Natural killer cell (primary cell): ENCODE data around the gene PKN3. TPM values are rescaled to one million over a fixed set of nuclear protein-coding genes. Genes with fewer than 3 reads are reported as not detected.
A peak's percentile ranks its signal among the peaks of the same experiment; 100 is the strongest.

Experiments used
- ATAC-seq, 3 donors: fragments of 150-1000 bp in 2 of 3; fragments of 200-7000 bp in 1 of 3; cut with Tn5 transposase; 1 replicate in 1 of 3; 2 replicates in 2 of 3; pipeline ENCODE4 v1.10.0; 2021; ENCODE audit warnings: mild to moderate bottlenecking in 2 of 3, moderate library complexity in 2 of 3
- DNase-seq, 2 donors: peaks; one replicate each; pipeline versions ENCODE4 v3.0.0 to v3.0.0-alpha.2; 2013 to 2021; ENCODE audit warnings: mixed read lengths in 1 of 2
- H3K27ac ChIP-seq: one replicate; pipeline ENCODE4 v1.5.1; 2013; ENCODE audit warnings: mild to moderate bottlenecking, low read length
- H3K27me3 ChIP-seq: one replicate; pipeline ENCODE4 v1.6.1; 2013; ENCODE audit warnings: low read length; ENCODE audit not compliant: control insufficient read depth, insufficient read depth
- H3K36me3 ChIP-seq: one replicate; pipeline ENCODE4 v1.6.1; 2013; ENCODE audit warnings: low read length; ENCODE audit not compliant: control insufficient read depth, insufficient read depth
- H3K4me1 ChIP-seq: one replicate; pipeline ENCODE4 v1.6.1; 2013; ENCODE audit warnings: low read length; ENCODE audit not compliant: control insufficient read depth, insufficient read depth
- H3K4me3 ChIP-seq: one replicate; pipeline ENCODE4 v1.5.1; 2013; ENCODE audit warnings: low read length
- H3K9me3 ChIP-seq: one replicate; pipeline ENCODE4 v1.6.1; 2013; ENCODE audit warnings: low read length; ENCODE audit not compliant: control insufficient read depth, insufficient read depth
- H3K27ac Mint-ChIP-seq, 2 donors: one replicate each; pipeline ENCODE4 v1.8.0; 2022; ENCODE audit warnings: mild to moderate bottlenecking in 2 of 2, mixed read lengths in 2 of 2, moderate library complexity in 1 of 2
- H3K27me3 Mint-ChIP-seq, 2 donors: one replicate each; pipeline ENCODE4 v1.8.0; 2022; ENCODE audit warnings: low read depth in 2 of 2, mixed read lengths in 2 of 2
- H3K36me3 Mint-ChIP-seq: one replicate; pipeline ENCODE4 v1.8.0; 2022; ENCODE audit warnings: mixed read lengths
- H3K4me1 Mint-ChIP-seq, 2 donors: one replicate each; pipeline ENCODE4 v1.8.0; 2022; ENCODE audit warnings: mixed read lengths in 2 of 2
- H3K4me3 Mint-ChIP-seq: one replicate; pipeline ENCODE4 v1.8.0; 2022; ENCODE audit warnings: mild to moderate bottlenecking, moderate library complexity, mixed read lengths
- H3K9me3 Mint-ChIP-seq, 2 donors: one replicate each; pipeline ENCODE4 v1.8.0; 2022; ENCODE audit warnings: mixed read lengths in 2 of 2
- WGBS: methylation state at CpG from one replicate; pipeline ENCODE4 v1.1.7; 2013; ENCODE audit warnings: missing lambda C conversion rate; ENCODE audit not compliant: insufficient coverage; 5-methylcytosine and 5-hydroxymethylcytosine counted together
- intact Hi-C: fragments of 100-400 bp; cut with micrococcal nuclease; formaldehyde crosslinking; loops from one replicate; pipeline ENCODE4 v1.14.2; 2022
- total RNA-seq, 4 donors: library from RNA; stranded (reverse); fragments of 120-200 nt in 1 of 4; gene quantifications; one replicate each; pipeline versions ENCODE4 v1.2.3 to v1.2.4, GENCODE V29; 2013 to 2022
- TF ChIP-seq, protein P1 (sequence below): fragments of 200-600 bp; IDR thresholded peaks from one replicate; pipeline ENCODE4 v1.8.0; 2022; ENCODE audit warnings: antibody characterized with exemption

Gene PKN3
- total RNA-seq, 3 donors from 2014 or later (not counting 1 experiment from before 2014, with no cell fraction given), result 3.6 to 4.5 (median 3.9) TPM

DNA sequence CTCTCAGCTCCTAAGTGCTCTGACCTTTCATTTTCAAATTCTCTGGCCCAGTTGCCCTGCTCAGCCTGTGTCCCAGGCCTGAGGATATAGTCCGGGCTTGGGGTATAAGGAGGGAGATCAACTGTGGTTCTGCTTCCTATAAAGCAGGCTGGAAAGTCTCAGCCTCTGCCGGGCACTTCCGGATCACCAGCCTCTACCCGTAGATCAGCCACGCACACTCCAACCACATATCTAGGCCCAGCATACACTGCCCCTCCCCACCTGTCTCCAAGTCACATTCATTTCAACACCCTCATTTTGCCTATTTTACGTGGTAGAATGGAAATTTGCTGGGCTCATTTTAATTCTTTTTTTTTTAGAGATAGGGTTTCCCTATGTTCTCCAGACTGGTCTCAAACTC, 66.3 kb downstream of the PKN3 start:
- H3K36me3 Mint-ChIP-seq, result no peaks in the 10 kb centered on the region
- TF ChIP-seq, protein P1, sequence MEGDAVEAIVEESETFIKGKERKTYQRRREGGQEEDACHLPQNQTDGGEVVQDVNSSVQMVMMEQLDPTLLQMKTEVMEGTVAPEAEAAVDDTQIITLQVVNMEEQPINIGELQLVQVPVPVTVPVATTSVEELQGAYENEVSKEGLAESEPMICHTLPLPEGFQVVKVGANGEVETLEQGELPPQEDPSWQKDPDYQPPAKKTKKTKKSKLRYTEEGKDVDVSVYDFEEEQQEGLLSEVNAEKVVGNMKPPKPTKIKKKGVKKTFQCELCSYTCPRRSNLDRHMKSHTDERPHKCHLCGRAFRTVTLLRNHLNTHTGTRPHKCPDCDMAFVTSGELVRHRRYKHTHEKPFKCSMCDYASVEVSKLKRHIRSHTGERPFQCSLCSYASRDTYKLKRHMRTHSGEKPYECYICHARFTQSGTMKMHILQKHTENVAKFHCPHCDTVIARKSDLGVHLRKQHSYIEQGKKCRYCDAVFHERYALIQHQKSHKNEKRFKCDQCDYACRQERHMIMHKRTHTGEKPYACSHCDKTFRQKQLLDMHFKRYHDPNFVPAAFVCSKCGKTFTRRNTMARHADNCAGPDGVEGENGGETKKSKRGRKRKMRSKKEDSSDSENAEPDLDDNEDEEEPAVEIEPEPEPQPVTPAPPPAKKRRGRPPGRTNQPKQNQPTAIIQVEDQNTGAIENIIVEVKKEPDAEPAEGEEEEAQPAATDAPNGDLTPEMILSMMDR, result no peak
- no peaks in the 10 kb centered on the region for H3K9me3 ChIP-seq
- H3K27me3 Mint-ChIP-seq, result no peaks in the 10 kb centered on the region
- H3K27ac ChIP-seq, result no peak overlapping the region
- H3K9me3 Mint-ChIP-seq, result no peaks in the 10 kb centered on the region
- peak overlapping the region; percentile 92 to 99 for H3K27ac Mint-ChIP-seq
- H3K4me3 Mint-ChIP-seq, result no peak overlapping the region
- no peaks in the 10 kb centered on the region for H3K36me3 ChIP-seq
- intact Hi-C loops, result no loop called here
- no peak overlapping the region for H3K4me3 ChIP-seq
- DNase-seq (peak in 1 of 2 donors; percentile 2), ATAC-seq (no peak)
- peaks cover 28 to 55% of the 10 kb centered on the region in 2 donors for H3K4me1 Mint-ChIP-seq
- 88% methylated on average over 5 of the region's 6 CpGs for WGBS
- no peaks in the 10 kb centered on the region for H3K27me3 ChIP-seq
- peaks cover 25% of the 10 kb centered on the region for H3K4me1 ChIP-seq

Other genes starting within 250 kb of the PKN3 start
- 10 to 100 TPM; 36.4 to 44.4 (median 37.5) TPM for gene ODF2, start 246.5 kb upstream of the PKN3 start, total RNA-seq
- 10 to 100 TPM; 21.2 to 33.3 (median 23.3) TPM for gene GLE1, start 197.8 kb upstream of the PKN3 start, total RNA-seq
- gene SPTAN1, start 149.9 kb upstream of the PKN3 start, total RNA-seq, result 100 to 1,000 TPM; 301 to 420 (median 400) TPM
- gene DYNC2I2, start 45.7 kb upstream of the PKN3 start, total RNA-seq, result 1 to 10 TPM; 5.2 to 6.3 (median 5.5) TPM
- 100 to 1,000 TPM; 331 to 341 (median 334) TPM for gene SET, start 13.3 kb upstream of the PKN3 start, total RNA-seq
- gene ZDHHC12, start 21.6 kb downstream of the PKN3 start, total RNA-seq, result 10 to 100 TPM; 26.1 to 37.1 (median 28.6) TPM
- 10 to 100 TPM; 35.0 to 37.4 (median 35.2) TPM for gene ZER1, start 69.4 kb downstream of the PKN3 start, total RNA-seq
- 10 to 100 TPM; 31.5 to 34.5 (median 33.7) TPM for gene TBC1D13, start 84.8 kb downstream of the PKN3 start, total RNA-seq
- 10 to 100 TPM in 1 of 3 donors, 1 to 10 TPM in 2; 6.7 to 12.5 (median 8.3) TPM for gene ENDOG, start 116.0 kb downstream of the PKN3 start, total RNA-seq
- gene SPOUT1, start 127.3 kb downstream of the PKN3 start, total RNA-seq, result 10 to 100 TPM; 35.8 to 49.2 (median 40.1) TPM
- gene KYAT1, start 179.4 kb downstream of the PKN3 start, total RNA-seq, result 10 to 100 TPM in 1 of 3 donors, 1 to 10 TPM in 2; 8.9 to 11.3 (median 9.1) TPM
- gene LRRC8A, start 179.6 kb downstream of the PKN3 start, total RNA-seq, result 10 to 100 TPM; 60.0 to 82.9 (median 67.9) TPM
- gene PHYHD1, start 218.5 kb downstream of the PKN3 start, total RNA-seq, result 1 to 10 TPM; 5.4 to 6.0 (median 5.4) TPM
- 1 to 10 TPM; 4.8 to 8.9 (median 6.7) TPM for gene DOLK, start 245.1 kb downstream of the PKN3 start, total RNA-seq
- gene NUP188, start 245.2 kb downstream of the PKN3 start, total RNA-seq, result 10 to 100 TPM; 53.9 to 66.4 (median 58.3) TPM